ENCODE data around the gene GCN1.

GCN1 gene

GRCh38 chr12:120090206-120090605 lies 104.3 kb downstream of the GCN1 start:
- no peak for DNase-seq

- DNase-seq = no peak
These were observed 104.7 kb downstream of the GCN1 start for GRCh38 chr12:120089796-120090195.

GRCh38 chr12:120089105-120089504 lies 105.4 kb downstream of the GCN1 start:
- DNase-seq = no peak

- peak; percentile 96 for DNase-seq
These were observed 107.5 kb downstream of the GCN1 start for GRCh38 chr12:120086801-120087621.

- no peak for DNase-seq
These were observed 108.4 kb downstream of the GCN1 start for GRCh38 chr12:120085920-120086645.

- no peak for DNase-seq
These were observed 112.9 kb downstream of the GCN1 start for GRCh38 chr12:120081641-120082040.

- no peak for DNase-seq
These were observed 114.8 kb downstream of the GCN1 start for GRCh38 chr12:120079411-120080400.

GRCh38 chr12:120078868-120079267 lies 115.6 kb downstream of the GCN1 start:
- no peak for DNase-seq

- no peak for DNase-seq
These were observed 117.3 kb downstream of the GCN1 start for GRCh38 chr12:120077260-120077659.
